ENCODE data around the gene EFEMP1. TPM values are rescaled to one million over a fixed set of nuclear protein-coding genes. Genes with fewer than 3 reads are reported as not detected.

EFEMP1 gene
- total RNA-seq, 1 experiment from 2014 or later: 0.15 TPM

GRCh38 chr2:55917117-55917516, 6.5 kb downstream of the EFEMP1 start:
- Histone ChIP-seq H3K27me3 (replicated peaks; ENCODE audit: insufficient read depth, low read depth, low read length, poor library complexity) (peaks cover 72% of the 10 kb centered on the region), H3K9me3 (ENCODE audit: low read depth, low read length, poor library complexity, severe bottlenecking) (no peaks in the 10 kb centered on the region), H3K4me1 (ENCODE audit: insufficient read depth, low read length, poor library complexity, severe bottlenecking) (peaks cover 3% of the 10 kb centered on the region), H3K36me3 (ENCODE audit: insufficient read depth, low read length, poor library complexity, severe bottlenecking) (no peaks in the 10 kb centered on the region), H3K4me3 (ENCODE audit: low read depth, low read length, poor library complexity, severe bottlenecking) (no peak overlapping the region), H3K27ac (ENCODE audit: low read depth, low read length, poor library complexity, severe bottlenecking) (no peak overlapping the region)
- BruUV-seq (replicated peaks): no TSS peak
- no peak for DNase-seq (ENCODE audit: low spot score)
- ChIA-PET POLR2A (ENCODE audit: low non-redundant PET) (no interaction called here), CTCF (no interaction called here)
- TF ChIP-seq, protein P1, sequence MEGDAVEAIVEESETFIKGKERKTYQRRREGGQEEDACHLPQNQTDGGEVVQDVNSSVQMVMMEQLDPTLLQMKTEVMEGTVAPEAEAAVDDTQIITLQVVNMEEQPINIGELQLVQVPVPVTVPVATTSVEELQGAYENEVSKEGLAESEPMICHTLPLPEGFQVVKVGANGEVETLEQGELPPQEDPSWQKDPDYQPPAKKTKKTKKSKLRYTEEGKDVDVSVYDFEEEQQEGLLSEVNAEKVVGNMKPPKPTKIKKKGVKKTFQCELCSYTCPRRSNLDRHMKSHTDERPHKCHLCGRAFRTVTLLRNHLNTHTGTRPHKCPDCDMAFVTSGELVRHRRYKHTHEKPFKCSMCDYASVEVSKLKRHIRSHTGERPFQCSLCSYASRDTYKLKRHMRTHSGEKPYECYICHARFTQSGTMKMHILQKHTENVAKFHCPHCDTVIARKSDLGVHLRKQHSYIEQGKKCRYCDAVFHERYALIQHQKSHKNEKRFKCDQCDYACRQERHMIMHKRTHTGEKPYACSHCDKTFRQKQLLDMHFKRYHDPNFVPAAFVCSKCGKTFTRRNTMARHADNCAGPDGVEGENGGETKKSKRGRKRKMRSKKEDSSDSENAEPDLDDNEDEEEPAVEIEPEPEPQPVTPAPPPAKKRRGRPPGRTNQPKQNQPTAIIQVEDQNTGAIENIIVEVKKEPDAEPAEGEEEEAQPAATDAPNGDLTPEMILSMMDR (conservative IDR thresholded peaks at IDR 0.05; ENCODE audit: low read depth, low read length): no peak
- intact Hi-C loops (cut with micrococcal nuclease; ENCODE audit: unreplicated experiment): no loop called here

DNA sequence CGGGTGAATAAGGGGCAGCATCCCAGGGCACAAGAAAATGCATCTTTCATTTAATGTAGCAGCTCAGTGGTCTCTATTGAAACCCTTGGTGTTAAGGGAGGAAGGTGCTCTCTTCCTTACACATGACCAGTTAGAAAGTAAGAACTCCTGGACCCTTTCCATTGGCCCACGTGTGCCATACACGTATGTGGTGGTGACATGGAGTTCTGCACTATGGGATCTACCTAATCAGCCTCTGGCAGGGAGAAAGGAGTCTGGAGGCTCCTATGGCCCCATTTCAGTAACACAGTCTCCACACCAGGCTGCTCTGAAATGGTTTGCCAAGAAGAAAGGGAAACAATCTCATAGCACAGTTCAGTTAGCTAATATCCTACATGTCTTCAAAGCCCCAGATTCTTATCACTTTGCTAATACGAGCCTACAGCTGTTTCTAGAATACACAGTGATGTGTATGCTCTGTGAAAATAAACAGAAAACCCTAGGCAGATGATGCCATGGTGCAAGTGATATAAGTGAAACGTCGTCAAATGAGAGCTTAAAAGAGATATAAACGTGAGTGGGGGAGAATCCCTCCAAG, 7.0 kb downstream of the EFEMP1 start:
- intact Hi-C loops (cut with micrococcal nuclease; ENCODE audit: unreplicated experiment): no loop called here
- CTCF ChIA-PET: no interaction called here
- BruUV-seq (replicated peaks): no TSS peak
- no peaks in the 10 kb centered on the region for H3K36me3 ChIP-seq (ENCODE audit: insufficient read depth, low read length, poor library complexity, severe bottlenecking)
- H3K27ac ChIP-seq (ENCODE audit: low read depth, low read length, poor library complexity, severe bottlenecking): no peak overlapping the region
- POLR2A ChIA-PET (ENCODE audit: low non-redundant PET): no interaction called here
- TF ChIP-seq EZH2 (IDR thresholded peaks at IDR 0.05; ENCODE audit: borderline replicate concordance, low read depth, low read length, poor library complexity, severe bottlenecking): no peak
- TF ChIP-seq, protein P1 (conservative IDR thresholded peaks at IDR 0.05; ENCODE audit: low read depth, low read length): no peak
- no peak overlapping the region for H3K4me3 ChIP-seq (ENCODE audit: low read depth, low read length, poor library complexity, severe bottlenecking)
- no peaks in the 10 kb centered on the region for H3K9me3 ChIP-seq (ENCODE audit: low read depth, low read length, poor library complexity, severe bottlenecking)
- H3K4me1 ChIP-seq (ENCODE audit: insufficient read depth, low read length, poor library complexity, severe bottlenecking): peaks cover 3% of the 10 kb centered on the region
- no peak for DNase-seq (ENCODE audit: low spot score)
- peaks cover 72% of the 10 kb centered on the region for H3K27me3 ChIP-seq (replicated peaks; ENCODE audit: insufficient read depth, low read depth, low read length, poor library complexity)

- POLR2A ChIA-PET (ENCODE audit: low non-redundant PET): no interaction called here
- H3K27ac ChIP-seq (ENCODE audit: low read depth, low read length, poor library complexity, severe bottlenecking): no peak overlapping the region
- intact Hi-C loops (cut with micrococcal nuclease; ENCODE audit: unreplicated experiment): no loop called here
These were observed 8.8 kb downstream of the EFEMP1 start for GRCh38 chr2:55914786-55915185.

More at GRCh38 chr2:55914786-55915185, 8.8 kb downstream of the EFEMP1 start:
- H3K4me1 ChIP-seq (ENCODE audit: insufficient read depth, low read length, poor library complexity, severe bottlenecking): peaks cover 3% of the 10 kb centered on the region
- H3K4me3 ChIP-seq (ENCODE audit: low read depth, low read length, poor library complexity, severe bottlenecking): no peak overlapping the region
- TF ChIP-seq, protein P1 (conservative IDR thresholded peaks at IDR 0.05; ENCODE audit: low read depth, low read length): no peak
- no peak for TF ChIP-seq EZH2 (IDR thresholded peaks at IDR 0.05; ENCODE audit: borderline replicate concordance, low read depth, low read length, poor library complexity, severe bottlenecking)
- peaks cover 73% of the 10 kb centered on the region for H3K27me3 ChIP-seq (replicated peaks; ENCODE audit: insufficient read depth, low read depth, low read length, poor library complexity)
- CTCF ChIA-PET: no interaction called here
- no peaks in the 10 kb centered on the region for H3K36me3 ChIP-seq (ENCODE audit: insufficient read depth, low read length, poor library complexity, severe bottlenecking)
- H3K9me3 ChIP-seq (ENCODE audit: low read depth, low read length, poor library complexity, severe bottlenecking): no peaks in the 10 kb centered on the region
- BruUV-seq (replicated peaks): no TSS peak
- DNase-seq (ENCODE audit: low spot score): no peak

All from A673 (cell line).